ENCODE results near the gene PTPN6. TPM values are rescaled to one million over a fixed set of nuclear protein-coding genes. Genes with fewer than 3 reads are reported as not detected.

PTPN6 gene
- total and polyA plus RNA-seq, 2 of the 13 experiments (the other 11 are each of a cell fraction or from before 2014, with no cell fraction given): 10.5 to 10.6 TPM

DNA sequence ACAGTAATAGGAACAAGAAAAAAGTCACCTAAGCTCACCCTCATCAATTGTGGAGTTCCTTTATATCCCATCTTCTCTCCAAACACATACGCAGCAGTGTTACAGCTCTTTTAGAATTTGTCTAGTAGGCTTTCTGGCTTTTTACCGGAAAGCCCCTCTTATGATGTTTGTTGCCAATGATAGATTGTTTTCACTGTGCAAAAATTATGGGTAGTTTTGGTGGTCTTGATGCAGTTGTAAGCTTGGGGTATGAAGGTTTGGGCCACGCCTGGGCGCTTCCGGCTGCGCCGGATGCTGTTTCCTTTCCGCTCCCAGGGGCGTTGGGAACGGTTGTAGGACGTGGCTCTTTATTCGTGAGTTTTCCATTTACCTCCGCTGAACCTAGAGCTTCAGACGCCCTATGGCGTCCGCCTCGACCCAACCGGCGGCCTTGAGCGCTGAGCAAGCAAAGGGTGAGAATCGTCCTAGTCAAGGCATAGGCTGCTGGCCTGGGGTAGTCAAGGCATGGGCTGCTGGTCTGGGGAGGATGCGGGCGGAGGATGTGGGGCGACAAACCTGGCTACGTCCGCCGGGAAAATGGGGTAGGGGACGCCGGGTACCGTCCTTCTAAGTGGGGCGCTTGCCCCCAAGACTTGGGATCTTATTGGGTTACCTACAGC, 7.3 kb upstream of the PTPN6 start, which contains the start of the genes C12orf57 and RNU7-1 (continued):
- TF ChIP-seq PTBP1 (IDR thresholded peaks at IDR 0.05; ENCODE audit: low read depth, low read length, poor library complexity, severe bottlenecking) (peak; percentile 36), YEATS4 (CRISPR knock-in tag; IDR thresholded peaks at IDR 0.05; ENCODE audit: borderline replicate concordance) (peak; percentile 64), ZNF564 (CRISPR knock-in tag; IDR thresholded peaks at IDR 0.05) (no peak), KDM1A (CRISPR knock-in tag; IDR thresholded peaks at IDR 0.05) (no peak), ELF1 (CRISPR knock-in tag; IDR thresholded peaks at IDR 0.05) (peak; percentile 70), MXD4 (CRISPR knock-in tag; IDR thresholded peaks at IDR 0.05) (peak; percentile 62), ZNF547 (CRISPR knock-in tag; IDR thresholded peaks at IDR 0.05) (no peak), TCF12 (IDR thresholded peaks at IDR 0.05) (no peak), TCF12 (CRISPR knock-in tag; IDR thresholded peaks at IDR 0.05) (peak; percentile 45; the same call in 1 of the 2 replicates), ERF (CRISPR knock-in tag; IDR thresholded peaks at IDR 0.05) (peak; percentile 77), HNRNPLL (IDR thresholded peaks at IDR 0.05; ENCODE audit: low read depth, low read length, poor library complexity, severe bottlenecking) (no peak), PRPF4 (IDR thresholded peaks at IDR 0.05; ENCODE audit: low read depth, low read length, poor library complexity, severe bottlenecking) (no peak), FOXO1 (CRISPR knock-in tag; IDR thresholded peaks at IDR 0.05) (peak; percentile 39; the same call in 1 of the 2 replicates), PRMT3 (CRISPR knock-in tag; IDR thresholded peaks at IDR 0.05; ENCODE audit: borderline replicate concordance, low read depth) (peak; percentile 79), ZNF776 (CRISPR knock-in tag; IDR thresholded peaks at IDR 0.05) (peak; percentile 67; the same call in 1 of the 2 replicates)
- TF ChIP-seq, protein P1, sequence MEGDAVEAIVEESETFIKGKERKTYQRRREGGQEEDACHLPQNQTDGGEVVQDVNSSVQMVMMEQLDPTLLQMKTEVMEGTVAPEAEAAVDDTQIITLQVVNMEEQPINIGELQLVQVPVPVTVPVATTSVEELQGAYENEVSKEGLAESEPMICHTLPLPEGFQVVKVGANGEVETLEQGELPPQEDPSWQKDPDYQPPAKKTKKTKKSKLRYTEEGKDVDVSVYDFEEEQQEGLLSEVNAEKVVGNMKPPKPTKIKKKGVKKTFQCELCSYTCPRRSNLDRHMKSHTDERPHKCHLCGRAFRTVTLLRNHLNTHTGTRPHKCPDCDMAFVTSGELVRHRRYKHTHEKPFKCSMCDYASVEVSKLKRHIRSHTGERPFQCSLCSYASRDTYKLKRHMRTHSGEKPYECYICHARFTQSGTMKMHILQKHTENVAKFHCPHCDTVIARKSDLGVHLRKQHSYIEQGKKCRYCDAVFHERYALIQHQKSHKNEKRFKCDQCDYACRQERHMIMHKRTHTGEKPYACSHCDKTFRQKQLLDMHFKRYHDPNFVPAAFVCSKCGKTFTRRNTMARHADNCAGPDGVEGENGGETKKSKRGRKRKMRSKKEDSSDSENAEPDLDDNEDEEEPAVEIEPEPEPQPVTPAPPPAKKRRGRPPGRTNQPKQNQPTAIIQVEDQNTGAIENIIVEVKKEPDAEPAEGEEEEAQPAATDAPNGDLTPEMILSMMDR (CRISPR knock-in tag; IDR thresholded peaks at IDR 0.05): no peak
- TF ChIP-seq, protein P2, sequence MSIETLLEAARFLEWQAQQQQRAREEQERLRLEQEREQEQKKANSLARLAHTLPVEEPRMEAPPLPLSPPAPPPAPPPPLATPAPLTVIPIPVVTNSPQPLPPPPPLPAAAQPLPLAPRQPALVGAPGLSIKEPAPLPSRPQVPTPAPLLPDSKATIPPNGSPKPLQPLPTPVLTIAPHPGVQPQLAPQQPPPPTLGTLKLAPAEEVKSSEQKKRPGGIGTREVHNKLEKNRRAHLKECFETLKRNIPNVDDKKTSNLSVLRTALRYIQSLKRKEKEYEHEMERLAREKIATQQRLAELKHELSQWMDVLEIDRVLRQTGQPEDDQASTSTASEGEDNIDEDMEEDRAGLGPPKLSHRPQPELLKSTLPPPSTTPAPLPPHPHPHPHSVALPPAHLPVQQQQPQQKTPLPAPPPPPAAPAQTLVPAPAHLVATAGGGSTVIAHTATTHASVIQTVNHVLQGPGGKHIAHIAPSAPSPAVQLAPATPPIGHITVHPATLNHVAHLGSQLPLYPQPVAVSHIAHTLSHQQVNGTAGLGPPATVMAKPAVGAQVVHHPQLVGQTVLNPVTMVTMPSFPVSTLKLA (IDR thresholded peaks at IDR 0.05): peak; percentile 11; the same call in 1 of the 2 replicates
- TF ChIP-seq, protein P3, sequence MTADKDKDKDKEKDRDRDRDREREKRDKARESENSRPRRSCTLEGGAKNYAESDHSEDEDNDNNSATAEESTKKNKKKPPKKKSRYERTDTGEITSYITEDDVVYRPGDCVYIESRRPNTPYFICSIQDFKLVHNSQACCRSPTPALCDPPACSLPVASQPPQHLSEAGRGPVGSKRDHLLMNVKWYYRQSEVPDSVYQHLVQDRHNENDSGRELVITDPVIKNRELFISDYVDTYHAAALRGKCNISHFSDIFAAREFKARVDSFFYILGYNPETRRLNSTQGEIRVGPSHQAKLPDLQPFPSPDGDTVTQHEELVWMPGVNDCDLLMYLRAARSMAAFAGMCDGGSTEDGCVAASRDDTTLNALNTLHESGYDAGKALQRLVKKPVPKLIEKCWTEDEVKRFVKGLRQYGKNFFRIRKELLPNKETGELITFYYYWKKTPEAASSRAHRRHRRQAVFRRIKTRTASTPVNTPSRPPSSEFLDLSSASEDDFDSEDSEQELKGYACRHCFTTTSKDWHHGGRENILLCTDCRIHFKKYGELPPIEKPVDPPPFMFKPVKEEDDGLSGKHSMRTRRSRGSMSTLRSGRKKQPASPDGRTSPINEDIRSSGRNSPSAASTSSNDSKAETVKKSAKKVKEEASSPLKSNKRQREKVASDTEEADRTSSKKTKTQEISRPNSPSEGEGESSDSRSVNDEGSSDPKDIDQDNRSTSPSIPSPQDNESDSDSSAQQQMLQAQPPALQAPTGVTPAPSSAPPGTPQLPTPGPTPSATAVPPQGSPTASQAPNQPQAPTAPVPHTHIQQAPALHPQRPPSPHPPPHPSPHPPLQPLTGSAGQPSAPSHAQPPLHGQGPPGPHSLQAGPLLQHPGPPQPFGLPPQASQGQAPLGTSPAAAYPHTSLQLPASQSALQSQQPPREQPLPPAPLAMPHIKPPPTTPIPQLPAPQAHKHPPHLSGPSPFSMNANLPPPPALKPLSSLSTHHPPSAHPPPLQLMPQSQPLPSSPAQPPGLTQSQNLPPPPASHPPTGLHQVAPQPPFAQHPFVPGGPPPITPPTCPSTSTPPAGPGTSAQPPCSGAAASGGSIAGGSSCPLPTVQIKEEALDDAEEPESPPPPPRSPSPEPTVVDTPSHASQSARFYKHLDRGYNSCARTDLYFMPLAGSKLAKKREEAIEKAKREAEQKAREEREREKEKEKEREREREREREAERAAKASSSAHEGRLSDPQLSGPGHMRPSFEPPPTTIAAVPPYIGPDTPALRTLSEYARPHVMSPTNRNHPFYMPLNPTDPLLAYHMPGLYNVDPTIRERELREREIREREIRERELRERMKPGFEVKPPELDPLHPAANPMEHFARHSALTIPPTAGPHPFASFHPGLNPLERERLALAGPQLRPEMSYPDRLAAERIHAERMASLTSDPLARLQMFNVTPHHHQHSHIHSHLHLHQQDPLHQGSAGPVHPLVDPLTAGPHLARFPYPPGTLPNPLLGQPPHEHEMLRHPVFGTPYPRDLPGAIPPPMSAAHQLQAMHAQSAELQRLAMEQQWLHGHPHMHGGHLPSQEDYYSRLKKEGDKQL (CRISPR knock-in tag; IDR thresholded peaks at IDR 0.05; ENCODE audit: low read depth): no peak; the same call in 1 of the 2 replicates
- TF ChIP-seq, protein P4, sequence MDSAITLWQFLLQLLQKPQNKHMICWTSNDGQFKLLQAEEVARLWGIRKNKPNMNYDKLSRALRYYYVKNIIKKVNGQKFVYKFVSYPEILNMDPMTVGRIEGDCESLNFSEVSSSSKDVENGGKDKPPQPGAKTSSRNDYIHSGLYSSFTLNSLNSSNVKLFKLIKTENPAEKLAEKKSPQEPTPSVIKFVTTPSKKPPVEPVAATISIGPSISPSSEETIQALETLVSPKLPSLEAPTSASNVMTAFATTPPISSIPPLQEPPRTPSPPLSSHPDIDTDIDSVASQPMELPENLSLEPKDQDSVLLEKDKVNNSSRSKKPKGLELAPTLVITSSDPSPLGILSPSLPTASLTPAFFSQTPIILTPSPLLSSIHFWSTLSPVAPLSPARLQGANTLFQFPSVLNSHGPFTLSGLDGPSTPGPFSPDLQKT (CRISPR knock-in tag; IDR thresholded peaks at IDR 0.05; ENCODE audit: borderline replicate concordance): peak; percentile 43; the same call in 1 of the 2 replicates
